Measurements from ENCODE around the gene PRDX5. TPM values are rescaled to one million over a fixed set of nuclear protein-coding genes. Genes with fewer than 3 reads are reported as not detected.

The PRDX5 gene
- total RNA-seq, 1 experiment from 2014 or later, result 255 TPM

DNA sequence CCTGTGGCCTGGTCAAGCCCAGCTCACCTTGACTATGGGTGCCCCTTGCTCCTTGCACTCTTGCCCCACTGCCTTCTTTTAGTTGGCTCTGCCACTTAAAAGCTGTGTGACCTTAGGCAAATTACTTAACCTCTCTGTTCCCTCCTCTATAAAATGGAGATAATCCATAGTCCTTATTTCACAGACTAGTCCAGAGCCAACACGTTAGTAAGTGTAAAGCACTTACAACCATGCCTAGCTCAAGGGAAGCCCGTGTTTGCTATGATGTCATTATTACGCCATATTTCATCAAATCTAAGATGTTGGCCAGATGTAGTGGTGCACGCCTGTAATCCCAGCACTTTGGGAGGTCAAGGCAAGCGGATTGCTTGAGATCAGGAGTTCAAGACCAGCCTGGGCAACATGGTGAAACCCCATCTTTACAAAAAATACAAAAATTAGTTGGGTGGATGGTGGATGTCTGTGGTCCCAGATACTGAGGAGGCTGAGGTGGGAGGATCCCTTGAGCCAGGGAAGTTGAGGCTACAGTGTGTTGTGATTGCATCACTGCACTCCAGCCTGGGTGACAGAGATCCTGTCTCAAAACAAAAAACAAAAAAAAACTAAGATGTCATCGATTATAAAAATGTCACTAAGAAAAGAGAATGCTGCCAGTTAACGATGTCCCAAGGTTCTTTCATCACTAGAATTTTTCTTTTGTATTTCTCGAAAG lies 19.8 kb downstream of the PRDX5 start:
- no peaks in the 10 kb centered on the region for H3K9me3 Mint-ChIP-seq
- DNase-seq (ENCODE audit: low spot score), result no peak

DNA sequence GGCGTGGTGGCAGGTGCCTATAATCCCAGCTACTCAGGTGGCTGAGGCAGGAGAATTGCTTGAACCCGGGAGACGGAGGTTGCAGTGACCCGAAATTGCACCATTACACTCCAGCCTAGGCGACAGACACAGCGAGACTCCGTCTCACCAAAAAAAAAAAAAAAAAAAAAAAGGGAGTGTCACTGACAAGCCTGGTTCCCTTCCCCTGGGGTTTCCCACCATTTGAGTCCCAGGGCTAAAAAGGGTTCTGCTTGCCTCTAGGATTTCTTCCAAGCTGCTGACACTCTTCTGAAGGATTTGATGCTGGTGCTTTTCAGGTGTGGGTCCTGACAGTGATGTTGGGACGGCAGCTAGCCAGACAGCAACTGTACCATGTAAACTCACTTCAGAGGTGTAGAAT lies 20.8 kb downstream of the PRDX5 start:
- POLR2A ChIA-PET, result interaction anchor here (0.6 to 1.1 kb wide), 3 partner anchors 21 to 1055 kb away, joined by 4 to 6 read pairs (median 5); partner anchors contain the start of genes PRDX5 and TRMT112
- ATAC-seq (no peak), DNase-seq (ENCODE audit: low spot score) (no peak)
- TF ChIP-seq FOXP1 (CRISPR knock-in tag; IDR thresholded peaks at IDR 0.05; ENCODE audit: borderline replicate concordance) (no peak), FOXJ3 (CRISPR knock-in tag; IDR thresholded peaks at IDR 0.05; ENCODE audit: borderline replicate concordance) (no peak), TEAD1 (CRISPR knock-in tag; IDR thresholded peaks at IDR 0.05) (no peak), TCF7 (CRISPR knock-in tag; IDR thresholded peaks at IDR 0.05; ENCODE audit: low read depth) (no peak), ZNF232 (CRISPR knock-in tag; IDR thresholded peaks at IDR 0.05) (no peak), ATF1 (CRISPR knock-in tag; IDR thresholded peaks at IDR 0.05) (no peak), MXD4 (CRISPR knock-in tag; IDR thresholded peaks at IDR 0.05; ENCODE audit: borderline replicate concordance) (no peak), NFYB (CRISPR knock-in tag; conservative IDR thresholded peaks at IDR 0.05; ENCODE audit: low read depth) (no peak), NR3C1 (CRISPR knock-in tag; conservative IDR thresholded peaks at IDR 0.05; ENCODE audit: low read depth) (no peak), CBFB (CRISPR knock-in tag; IDR thresholded peaks at IDR 0.05; ENCODE audit: low read depth) (no peak), JAZF1 (CRISPR knock-in tag; IDR thresholded peaks at IDR 0.05) (no peak), GABPB1 (CRISPR knock-in tag; IDR thresholded peaks at IDR 0.05) (no peak), JUN (CRISPR knock-in tag; IDR thresholded peaks at IDR 0.05) (no peak)
- TF ChIP-seq, protein P1, sequence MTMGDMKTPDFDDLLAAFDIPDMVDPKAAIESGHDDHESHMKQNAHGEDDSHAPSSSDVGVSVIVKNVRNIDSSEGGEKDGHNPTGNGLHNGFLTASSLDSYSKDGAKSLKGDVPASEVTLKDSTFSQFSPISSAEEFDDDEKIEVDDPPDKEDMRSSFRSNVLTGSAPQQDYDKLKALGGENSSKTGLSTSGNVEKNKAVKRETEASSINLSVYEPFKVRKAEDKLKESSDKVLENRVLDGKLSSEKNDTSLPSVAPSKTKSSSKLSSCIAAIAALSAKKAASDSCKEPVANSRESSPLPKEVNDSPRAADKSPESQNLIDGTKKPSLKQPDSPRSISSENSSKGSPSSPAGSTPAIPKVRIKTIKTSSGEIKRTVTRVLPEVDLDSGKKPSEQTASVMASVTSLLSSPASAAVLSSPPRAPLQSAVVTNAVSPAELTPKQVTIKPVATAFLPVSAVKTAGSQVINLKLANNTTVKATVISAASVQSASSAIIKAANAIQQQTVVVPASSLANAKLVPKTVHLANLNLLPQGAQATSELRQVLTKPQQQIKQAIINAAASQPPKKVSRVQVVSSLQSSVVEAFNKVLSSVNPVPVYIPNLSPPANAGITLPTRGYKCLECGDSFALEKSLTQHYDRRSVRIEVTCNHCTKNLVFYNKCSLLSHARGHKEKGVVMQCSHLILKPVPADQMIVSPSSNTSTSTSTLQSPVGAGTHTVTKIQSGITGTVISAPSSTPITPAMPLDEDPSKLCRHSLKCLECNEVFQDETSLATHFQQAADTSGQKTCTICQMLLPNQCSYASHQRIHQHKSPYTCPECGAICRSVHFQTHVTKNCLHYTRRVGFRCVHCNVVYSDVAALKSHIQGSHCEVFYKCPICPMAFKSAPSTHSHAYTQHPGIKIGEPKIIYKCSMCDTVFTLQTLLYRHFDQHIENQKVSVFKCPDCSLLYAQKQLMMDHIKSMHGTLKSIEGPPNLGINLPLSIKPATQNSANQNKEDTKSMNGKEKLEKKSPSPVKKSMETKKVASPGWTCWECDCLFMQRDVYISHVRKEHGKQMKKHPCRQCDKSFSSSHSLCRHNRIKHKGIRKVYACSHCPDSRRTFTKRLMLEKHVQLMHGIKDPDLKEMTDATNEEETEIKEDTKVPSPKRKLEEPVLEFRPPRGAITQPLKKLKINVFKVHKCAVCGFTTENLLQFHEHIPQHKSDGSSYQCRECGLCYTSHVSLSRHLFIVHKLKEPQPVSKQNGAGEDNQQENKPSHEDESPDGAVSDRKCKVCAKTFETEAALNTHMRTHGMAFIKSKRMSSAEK (CRISPR knock-in tag; IDR thresholded peaks at IDR 0.05; ENCODE audit: borderline replicate concordance), result no peak
- TF ChIP-seq, protein P2, sequence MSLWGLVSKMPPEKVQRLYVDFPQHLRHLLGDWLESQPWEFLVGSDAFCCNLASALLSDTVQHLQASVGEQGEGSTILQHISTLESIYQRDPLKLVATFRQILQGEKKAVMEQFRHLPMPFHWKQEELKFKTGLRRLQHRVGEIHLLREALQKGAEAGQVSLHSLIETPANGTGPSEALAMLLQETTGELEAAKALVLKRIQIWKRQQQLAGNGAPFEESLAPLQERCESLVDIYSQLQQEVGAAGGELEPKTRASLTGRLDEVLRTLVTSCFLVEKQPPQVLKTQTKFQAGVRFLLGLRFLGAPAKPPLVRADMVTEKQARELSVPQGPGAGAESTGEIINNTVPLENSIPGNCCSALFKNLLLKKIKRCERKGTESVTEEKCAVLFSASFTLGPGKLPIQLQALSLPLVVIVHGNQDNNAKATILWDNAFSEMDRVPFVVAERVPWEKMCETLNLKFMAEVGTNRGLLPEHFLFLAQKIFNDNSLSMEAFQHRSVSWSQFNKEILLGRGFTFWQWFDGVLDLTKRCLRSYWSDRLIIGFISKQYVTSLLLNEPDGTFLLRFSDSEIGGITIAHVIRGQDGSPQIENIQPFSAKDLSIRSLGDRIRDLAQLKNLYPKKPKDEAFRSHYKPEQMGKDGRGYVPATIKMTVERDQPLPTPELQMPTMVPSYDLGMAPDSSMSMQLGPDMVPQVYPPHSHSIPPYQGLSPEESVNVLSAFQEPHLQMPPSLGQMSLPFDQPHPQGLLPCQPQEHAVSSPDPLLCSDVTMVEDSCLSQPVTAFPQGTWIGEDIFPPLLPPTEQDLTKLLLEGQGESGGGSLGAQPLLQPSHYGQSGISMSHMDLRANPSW (CRISPR knock-in tag; conservative IDR thresholded peaks at IDR 0.05; ENCODE audit: low read depth), result no peak
- TF ChIP-seq, protein P3, sequence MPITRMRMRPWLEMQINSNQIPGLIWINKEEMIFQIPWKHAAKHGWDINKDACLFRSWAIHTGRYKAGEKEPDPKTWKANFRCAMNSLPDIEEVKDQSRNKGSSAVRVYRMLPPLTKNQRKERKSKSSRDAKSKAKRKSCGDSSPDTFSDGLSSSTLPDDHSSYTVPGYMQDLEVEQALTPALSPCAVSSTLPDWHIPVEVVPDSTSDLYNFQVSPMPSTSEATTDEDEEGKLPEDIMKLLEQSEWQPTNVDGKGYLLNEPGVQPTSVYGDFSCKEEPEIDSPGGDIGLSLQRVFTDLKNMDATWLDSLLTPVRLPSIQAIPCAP (CRISPR knock-in tag; IDR thresholded peaks at IDR 0.05), result no peak
- TF ChIP-seq, protein P4, sequence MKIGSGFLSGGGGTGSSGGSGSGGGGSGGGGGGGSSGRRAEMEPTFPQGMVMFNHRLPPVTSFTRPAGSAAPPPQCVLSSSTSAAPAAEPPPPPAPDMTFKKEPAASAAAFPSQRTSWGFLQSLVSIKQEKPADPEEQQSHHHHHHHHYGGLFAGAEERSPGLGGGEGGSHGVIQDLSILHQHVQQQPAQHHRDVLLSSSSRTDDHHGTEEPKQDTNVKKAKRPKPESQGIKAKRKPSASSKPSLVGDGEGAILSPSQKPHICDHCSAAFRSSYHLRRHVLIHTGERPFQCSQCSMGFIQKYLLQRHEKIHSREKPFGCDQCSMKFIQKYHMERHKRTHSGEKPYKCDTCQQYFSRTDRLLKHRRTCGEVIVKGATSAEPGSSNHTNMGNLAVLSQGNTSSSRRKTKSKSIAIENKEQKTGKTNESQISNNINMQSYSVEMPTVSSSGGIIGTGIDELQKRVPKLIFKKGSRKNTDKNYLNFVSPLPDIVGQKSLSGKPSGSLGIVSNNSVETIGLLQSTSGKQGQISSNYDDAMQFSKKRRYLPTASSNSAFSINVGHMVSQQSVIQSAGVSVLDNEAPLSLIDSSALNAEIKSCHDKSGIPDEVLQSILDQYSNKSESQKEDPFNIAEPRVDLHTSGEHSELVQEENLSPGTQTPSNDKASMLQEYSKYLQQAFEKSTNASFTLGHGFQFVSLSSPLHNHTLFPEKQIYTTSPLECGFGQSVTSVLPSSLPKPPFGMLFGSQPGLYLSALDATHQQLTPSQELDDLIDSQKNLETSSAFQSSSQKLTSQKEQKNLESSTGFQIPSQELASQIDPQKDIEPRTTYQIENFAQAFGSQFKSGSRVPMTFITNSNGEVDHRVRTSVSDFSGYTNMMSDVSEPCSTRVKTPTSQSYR (CRISPR knock-in tag; IDR thresholded peaks at IDR 0.05), result no peak
- Mint-ChIP-seq H3K4me3 (no peak overlapping the region), H3K27ac (no peak overlapping the region), H3K36me3 (no peaks in the 10 kb centered on the region), H3K27me3 (ENCODE audit: low read depth) (peaks cover 30% of the 10 kb centered on the region), H3K9me3 (no peaks in the 10 kb centered on the region), H3K4me1 (peaks cover 20% of the 10 kb centered on the region)
- CTCF ChIA-PET, result interaction anchor here (0.6 to 13.9 kb wide), 4 partner anchors 14 to 402 kb away, joined by 3 to 437 read pairs (median 4); no protein-coding TSS in a partner anchor

More for the DNA sequence above, 19.8 kb downstream of the PRDX5 start:
- ChIA-PET POLR2A (interaction anchor here (1.1 kb wide), 1 partner anchor 20 kb away, joined by 4 read pairs; the partner anchor contains the start of genes PRDX5 and TRMT112), CTCF (interaction anchor here (1.3 to 13.9 kb wide), 3 partner anchors 15 to 34 kb away, joined by 3 to 437 read pairs (median 5); partner anchors contain the start of genes PRDX5 and TRMT112)
- no peaks in the 10 kb centered on the region for H3K36me3 Mint-ChIP-seq
- peaks cover 34% of the 10 kb centered on the region for H3K27me3 Mint-ChIP-seq (ENCODE audit: low read depth)
- no peak for ATAC-seq
- peaks cover 18% of the 10 kb centered on the region for H3K4me1 Mint-ChIP-seq
- no peak overlapping the region; the same call in 1 of the 2 replicates for H3K27ac Mint-ChIP-seq
- no peak overlapping the region for H3K4me3 Mint-ChIP-seq
- TF ChIP-seq OVOL2 (CRISPR knock-in tag; IDR thresholded peaks at IDR 0.05; ENCODE audit: borderline replicate concordance), result no peak
- TF ChIP-seq ZNF317 (CRISPR knock-in tag; IDR thresholded peaks at IDR 0.05; ENCODE audit: borderline replicate concordance, low read depth), result no peak
- no peak for TF ChIP-seq NR2C2 (CRISPR knock-in tag; IDR thresholded peaks at IDR 0.05)
- no peak for TF ChIP-seq ESRRA (CRISPR knock-in tag; IDR thresholded peaks at IDR 0.05; ENCODE audit: borderline replicate concordance)
- no peak for TF ChIP-seq EMX1 (CRISPR knock-in tag; IDR thresholded peaks at IDR 0.05)
- TF ChIP-seq, protein P5, sequence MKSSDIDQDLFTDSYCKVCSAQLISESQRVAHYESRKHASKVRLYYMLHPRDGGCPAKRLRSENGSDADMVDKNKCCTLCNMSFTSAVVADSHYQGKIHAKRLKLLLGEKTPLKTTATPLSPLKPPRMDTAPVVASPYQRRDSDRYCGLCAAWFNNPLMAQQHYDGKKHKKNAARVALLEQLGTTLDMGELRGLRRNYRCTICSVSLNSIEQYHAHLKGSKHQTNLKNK (CRISPR knock-in tag; IDR thresholded peaks at IDR 0.05), result no peak
- TF ChIP-seq, protein P6, sequence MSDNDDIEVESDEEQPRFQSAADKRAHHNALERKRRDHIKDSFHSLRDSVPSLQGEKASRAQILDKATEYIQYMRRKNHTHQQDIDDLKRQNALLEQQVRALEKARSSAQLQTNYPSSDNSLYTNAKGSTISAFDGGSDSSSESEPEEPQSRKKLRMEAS (CRISPR knock-in tag; IDR thresholded peaks at IDR 0.05), result no peak
